Stomach (tissue), 4 donors: Measurements from ENCODE around the gene HMGXB3.

Experiments used
- EP300 ChIP-seq: sonication (generic); formaldehyde crosslinking; IDR thresholded peaks from one replicate; pipeline ENCODE4 v1.6.1; 2017; ENCODE audit warnings: antibody characterized with exemption
- POLR2A ChIP-seq, 4 donors: fragments of 450-650 bp; IDR thresholded peaks; one replicate each; pipeline ENCODE4 v1.6.1; 2016; ENCODE audit warnings: antibody characterized with exemption in 4 of 4, control low read depth in 2 of 4, mild to moderate bottlenecking in 1 of 4, moderate library complexity in 1 of 4
- TF ChIP-seq, protein P1 (sequence below), 7 experiments: fragments of 450-650 bp in 4 of 7; fragments of 200-600 bp in 3 of 7; sonication (generic) in 3 of 7; IDR thresholded peaks; one replicate each; pipeline ENCODE4 v1.5.1; 2016 to 2019; ENCODE audit warnings: antibody characterized with exemption in 7 of 7, control low read depth in 2 of 7, mild to moderate bottlenecking in 1 of 7

DNA sequence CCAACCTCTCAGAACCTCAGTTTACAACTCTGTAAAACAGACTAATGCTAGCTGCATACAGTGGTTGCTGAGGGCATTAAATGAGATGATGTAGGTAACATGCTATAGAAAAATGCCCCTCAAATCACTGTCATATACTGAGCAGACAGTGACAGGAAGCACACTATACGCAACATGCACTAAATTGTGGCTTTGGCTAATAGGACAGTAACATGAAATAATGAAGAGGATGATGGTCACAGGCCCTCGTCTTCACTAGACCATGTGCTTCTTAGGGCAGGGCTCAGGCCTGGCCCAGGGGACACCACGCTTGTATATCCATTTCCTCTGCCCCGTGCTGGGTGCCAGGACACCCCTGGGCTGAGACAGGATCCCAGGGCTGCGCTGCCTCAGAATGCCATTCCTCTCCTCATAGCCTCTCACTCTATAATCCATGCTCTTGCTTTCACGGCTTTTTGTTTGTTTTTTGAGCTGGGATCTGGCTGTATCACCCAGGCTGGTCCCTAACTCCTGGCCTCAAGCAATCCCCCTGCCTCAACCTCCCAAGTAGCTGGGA, 66.9 kb downstream of the HMGXB3 start:
- TF ChIP-seq, protein P1, sequence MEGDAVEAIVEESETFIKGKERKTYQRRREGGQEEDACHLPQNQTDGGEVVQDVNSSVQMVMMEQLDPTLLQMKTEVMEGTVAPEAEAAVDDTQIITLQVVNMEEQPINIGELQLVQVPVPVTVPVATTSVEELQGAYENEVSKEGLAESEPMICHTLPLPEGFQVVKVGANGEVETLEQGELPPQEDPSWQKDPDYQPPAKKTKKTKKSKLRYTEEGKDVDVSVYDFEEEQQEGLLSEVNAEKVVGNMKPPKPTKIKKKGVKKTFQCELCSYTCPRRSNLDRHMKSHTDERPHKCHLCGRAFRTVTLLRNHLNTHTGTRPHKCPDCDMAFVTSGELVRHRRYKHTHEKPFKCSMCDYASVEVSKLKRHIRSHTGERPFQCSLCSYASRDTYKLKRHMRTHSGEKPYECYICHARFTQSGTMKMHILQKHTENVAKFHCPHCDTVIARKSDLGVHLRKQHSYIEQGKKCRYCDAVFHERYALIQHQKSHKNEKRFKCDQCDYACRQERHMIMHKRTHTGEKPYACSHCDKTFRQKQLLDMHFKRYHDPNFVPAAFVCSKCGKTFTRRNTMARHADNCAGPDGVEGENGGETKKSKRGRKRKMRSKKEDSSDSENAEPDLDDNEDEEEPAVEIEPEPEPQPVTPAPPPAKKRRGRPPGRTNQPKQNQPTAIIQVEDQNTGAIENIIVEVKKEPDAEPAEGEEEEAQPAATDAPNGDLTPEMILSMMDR (IDR thresholded peaks at IDR 0.05): no peak
- TF ChIP-seq POLR2A (IDR thresholded peaks at IDR 0.05): no peak
- no peak for TF ChIP-seq EP300
